ENCODE measurements around the gene OR13D1. TPM values are rescaled to one million over a fixed set of nuclear protein-coding genes. Genes with fewer than 3 reads are reported as not detected.
"Not testable (repeated sequence)": the region's sequence is repeated elsewhere in the genome, so short reads cannot be mapped to it uniquely, and the experiment has no call there.

The OR13D1 gene
- total RNA-seq, 1 donor from 2014 or later = not detected

DNA sequence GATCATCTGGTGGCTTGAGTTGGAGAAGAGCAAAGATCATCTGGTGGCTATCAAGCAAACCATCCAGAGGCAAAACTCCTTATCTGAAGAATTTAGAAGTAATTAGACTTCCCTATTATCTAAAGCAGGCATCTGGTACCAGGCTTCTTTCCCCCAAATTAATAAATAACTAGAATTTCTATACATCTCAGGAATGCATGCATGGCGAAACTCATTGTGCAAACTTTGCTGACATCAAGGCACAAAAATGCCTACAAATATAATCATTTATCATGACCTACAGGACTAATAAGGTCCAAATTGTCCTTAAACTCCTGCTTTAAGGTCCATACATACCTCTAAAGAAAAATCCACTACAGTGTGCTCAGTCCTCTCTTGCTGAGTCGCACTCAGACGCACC is 6.0 kb downstream of the OR13D1 start:
- TF ChIP-seq, protein P1, sequence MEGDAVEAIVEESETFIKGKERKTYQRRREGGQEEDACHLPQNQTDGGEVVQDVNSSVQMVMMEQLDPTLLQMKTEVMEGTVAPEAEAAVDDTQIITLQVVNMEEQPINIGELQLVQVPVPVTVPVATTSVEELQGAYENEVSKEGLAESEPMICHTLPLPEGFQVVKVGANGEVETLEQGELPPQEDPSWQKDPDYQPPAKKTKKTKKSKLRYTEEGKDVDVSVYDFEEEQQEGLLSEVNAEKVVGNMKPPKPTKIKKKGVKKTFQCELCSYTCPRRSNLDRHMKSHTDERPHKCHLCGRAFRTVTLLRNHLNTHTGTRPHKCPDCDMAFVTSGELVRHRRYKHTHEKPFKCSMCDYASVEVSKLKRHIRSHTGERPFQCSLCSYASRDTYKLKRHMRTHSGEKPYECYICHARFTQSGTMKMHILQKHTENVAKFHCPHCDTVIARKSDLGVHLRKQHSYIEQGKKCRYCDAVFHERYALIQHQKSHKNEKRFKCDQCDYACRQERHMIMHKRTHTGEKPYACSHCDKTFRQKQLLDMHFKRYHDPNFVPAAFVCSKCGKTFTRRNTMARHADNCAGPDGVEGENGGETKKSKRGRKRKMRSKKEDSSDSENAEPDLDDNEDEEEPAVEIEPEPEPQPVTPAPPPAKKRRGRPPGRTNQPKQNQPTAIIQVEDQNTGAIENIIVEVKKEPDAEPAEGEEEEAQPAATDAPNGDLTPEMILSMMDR (IDR thresholded peaks at IDR 0.05; ENCODE audit: borderline replicate concordance) = no peak
- H3K4me3 ChIP-seq = no peak overlapping the region
- intact Hi-C loops (cut with micrococcal nuclease) = no loop called here
- no peak for DNase-seq
- H3K27me3 ChIP-seq (ENCODE audit: low read depth) = no peaks in the 10 kb centered on the region
- no peaks in the 10 kb centered on the region for H3K36me3 ChIP-seq
- no peaks in the 10 kb centered on the region for H3K4me1 ChIP-seq
- no peak overlapping the region for H3K27ac ChIP-seq (replicated peaks)
- H3K9me3 ChIP-seq (replicated peaks) = peaks cover 6% of the 10 kb centered on the region

DNA sequence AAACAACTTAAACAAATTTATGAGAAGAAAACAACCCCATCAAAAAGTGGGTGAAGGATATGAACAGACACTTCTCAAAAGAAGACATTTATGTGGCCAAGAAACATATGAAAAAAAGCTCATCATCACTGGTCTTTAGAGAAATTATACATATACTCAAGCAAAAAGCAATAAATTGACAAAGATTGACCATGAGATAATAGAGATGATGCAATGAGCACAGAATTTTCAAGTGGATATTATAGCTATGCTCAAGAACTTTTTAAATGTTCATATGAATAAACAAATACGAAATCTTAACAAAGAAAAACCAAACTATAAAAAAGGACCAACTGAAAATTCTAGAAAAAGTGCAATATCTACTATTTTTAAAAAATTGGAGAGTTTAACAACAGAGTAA is 14.4 kb downstream of the OR13D1 start:
- intact Hi-C loops (cut with micrococcal nuclease); H3K4me1 ChIP-seq; H3K27me3 ChIP-seq (ENCODE audit: low read depth); DNase-seq; H3K27ac ChIP-seq (replicated peaks); H3K4me3 ChIP-seq; H3K36me3 ChIP-seq: not testable (repeated sequence)
- H3K9me3 ChIP-seq (replicated peaks) = peaks cover 22% of the 10 kb centered on the region

DNA sequence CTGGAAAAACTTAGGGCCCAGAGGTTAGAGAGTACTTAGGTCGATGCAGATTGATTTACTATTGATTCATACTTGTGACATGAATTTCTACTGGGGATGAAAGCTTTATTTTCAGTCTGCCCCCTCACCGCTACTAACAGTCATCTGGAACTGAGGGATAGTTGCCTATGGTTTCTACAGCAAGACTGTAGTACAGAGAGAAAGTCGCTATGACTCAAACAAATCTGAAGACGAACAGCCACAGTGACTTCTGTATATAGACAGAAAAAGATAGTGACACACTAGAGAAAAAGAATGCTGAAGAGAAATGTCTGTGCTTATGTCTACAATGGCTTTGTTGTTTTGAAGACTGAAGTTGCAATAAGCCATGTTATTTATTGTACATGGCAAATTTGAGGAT is 17.3 kb downstream of the OR13D1 start:
- Histone ChIP-seq H3K4me1 (no peaks in the 10 kb centered on the region), H3K27me3 (ENCODE audit: low read depth) (no peaks in the 10 kb centered on the region), H3K27ac (replicated peaks) (no peak overlapping the region), H3K36me3 (no peaks in the 10 kb centered on the region), H3K9me3 (replicated peaks) (peaks cover 9% of the 10 kb centered on the region), H3K4me3 (no peak overlapping the region)
- intact Hi-C loops (cut with micrococcal nuclease) = no loop called here
- no peak for DNase-seq
- TF ChIP-seq, protein P1 (IDR thresholded peaks at IDR 0.05; ENCODE audit: borderline replicate concordance) = no peak

DNA sequence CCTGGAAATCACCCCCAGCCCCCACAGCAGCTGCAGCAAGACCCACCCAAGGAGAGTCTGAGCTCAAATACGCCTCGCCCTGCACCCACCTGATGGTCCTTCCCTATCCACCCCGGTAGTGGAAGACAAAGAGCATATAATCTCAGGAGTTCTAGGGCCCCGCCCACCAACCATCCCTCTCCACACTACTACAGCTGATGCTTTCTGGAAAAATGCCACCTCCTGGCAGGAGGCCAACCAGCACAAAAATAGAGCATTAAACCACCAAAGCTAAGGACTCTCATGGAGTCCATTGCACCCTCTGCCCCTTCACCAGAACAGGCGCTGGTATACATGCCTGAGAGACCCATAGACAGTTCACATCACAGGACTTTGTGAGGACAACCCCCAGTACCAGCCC is 30.7 kb downstream of the OR13D1 start:
- Histone ChIP-seq H3K27ac (replicated peaks) (no peak overlapping the region), H3K9me3 (replicated peaks) (no peaks in the 10 kb centered on the region), H3K4me1 (no peaks in the 10 kb centered on the region), H3K4me3 (no peak overlapping the region), H3K27me3 (ENCODE audit: low read depth) (no peaks in the 10 kb centered on the region), H3K36me3 (no peaks in the 10 kb centered on the region)
- TF ChIP-seq, protein P1 (IDR thresholded peaks at IDR 0.05; ENCODE audit: borderline replicate concordance) = no peak
- DNase-seq = no peak
- intact Hi-C loops (cut with micrococcal nuclease) = no loop called here

DNA sequence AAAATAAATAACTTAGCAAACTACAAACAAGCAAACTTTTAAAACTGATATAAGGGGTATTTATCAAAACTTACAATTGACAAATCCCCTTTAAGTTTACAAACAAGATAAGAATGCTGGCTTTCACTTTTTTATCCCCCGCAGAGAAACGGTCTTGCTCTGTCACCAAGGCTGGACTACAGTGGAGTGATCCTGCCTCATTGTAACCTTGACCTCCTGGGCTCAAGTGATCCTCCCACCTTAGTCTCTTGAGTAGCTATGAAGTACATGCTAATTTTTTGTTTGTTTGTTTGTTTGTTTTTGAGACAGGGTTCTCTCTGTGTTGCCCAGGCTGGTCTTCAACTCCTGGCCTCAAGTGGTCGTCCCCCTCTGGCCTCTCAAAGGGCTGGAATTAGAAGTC is 44.1 kb downstream of the OR13D1 start:
- Histone ChIP-seq H3K4me3 (no peak overlapping the region), H3K27me3 (ENCODE audit: low read depth) (no peaks in the 10 kb centered on the region), H3K4me1 (no peaks in the 10 kb centered on the region), H3K9me3 (replicated peaks) (no peaks in the 10 kb centered on the region), H3K36me3 (no peaks in the 10 kb centered on the region), H3K27ac (replicated peaks) (no peak overlapping the region)
- no peak for DNase-seq
- intact Hi-C loops (cut with micrococcal nuclease) = no loop called here
- TF ChIP-seq, protein P1 (IDR thresholded peaks at IDR 0.05; ENCODE audit: borderline replicate concordance) = no peak

DNA sequence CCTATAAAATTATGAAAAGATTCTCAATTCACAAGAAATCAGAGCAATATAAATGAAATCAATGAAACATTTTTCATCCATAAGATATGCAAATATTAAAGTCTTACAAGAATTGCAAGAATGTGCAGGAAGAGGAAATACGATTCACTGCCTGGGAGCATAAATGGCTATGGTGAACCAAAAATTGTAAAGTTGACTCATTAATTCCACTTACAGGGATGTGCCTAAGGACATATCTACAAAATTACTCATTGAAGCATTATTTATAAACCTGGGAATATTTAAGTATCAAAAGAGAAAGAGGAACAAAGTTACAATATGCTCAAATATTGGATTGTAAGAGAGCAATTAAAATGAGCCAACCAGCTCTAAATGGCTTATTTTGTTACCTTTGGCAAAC is 46.3 kb downstream of the OR13D1 start:
- DNase-seq = no peak
- Histone ChIP-seq H3K9me3 (replicated peaks) (no peaks in the 10 kb centered on the region), H3K4me3 (no peak overlapping the region), H3K27me3 (ENCODE audit: low read depth) (no peaks in the 10 kb centered on the region), H3K27ac (replicated peaks) (no peak overlapping the region), H3K36me3 (no peaks in the 10 kb centered on the region), H3K4me1 (no peaks in the 10 kb centered on the region)
- intact Hi-C loops (cut with micrococcal nuclease) = no loop called here
- TF ChIP-seq, protein P1 (IDR thresholded peaks at IDR 0.05; ENCODE audit: borderline replicate concordance) = no peak
